GM23338 (cell line): ENCODE data around the gene FAM204A.

Experiments used
- CREB1 ChIP-seq: fragments of 250-450 bp; sonication (Bioruptor Pico); IDR thresholded peaks from 2 replicates; pipeline ENCODE4 v1.5.0; 2020; ENCODE audit warnings: low read depth, mild to moderate bottlenecking, moderate library complexity
- CTCF ChIP-seq, 2 experiments: fragments of 200-600 bp in 1 of 2; sonication (generic) in 1 of 2; conservative IDR thresholded peaks; 2 replicates each; pipeline versions ENCODE4 v1.5.1 to v1.6.1; 2016 to 2017; ENCODE audit warnings: antibody characterized with exemption in 2 of 2, low read depth in 2 of 2, mild to moderate bottlenecking in 2 of 2, moderate library complexity in 1 of 2
- ETS1 ChIP-seq: IDR thresholded peaks from 2 replicates; pipeline ENCODE4 v1.6.1; 2016; ENCODE audit warnings: antibody characterized with exemption
- EZH2 ChIP-seq: fragments of 200-600 bp; sonication (generic); IDR thresholded peaks from one replicate; pipeline ENCODE4 v1.8.0; 2017; ENCODE audit warnings: antibody characterized with exemption, mild to moderate bottlenecking, low read depth; ENCODE audit not compliant: unreplicated experiment
- EZH2phosphoT487 ChIP-seq: fragments of 200-600 bp; sonication (generic); IDR thresholded peaks from one replicate; pipeline ENCODE4 v1.8.1; 2018; ENCODE audit warnings: antibody characterized with exemption; ENCODE audit not compliant: unreplicated experiment
- JUNB ChIP-seq: IDR thresholded peaks from one replicate; pipeline ENCODE4 v1.6.1; 2016; ENCODE audit warnings: antibody characterized with exemption; ENCODE audit not compliant: unreplicated experiment
- POLR2AphosphoS5 ChIP-seq: IDR thresholded peaks from 2 replicates; pipeline ENCODE4 v1.6.1; 2016; ENCODE audit warnings: antibody characterized with exemption, low read depth
- REST ChIP-seq: IDR thresholded peaks from one replicate; pipeline ENCODE4 v1.6.1; 2018; ENCODE audit warnings: antibody characterized with exemption; ENCODE audit not compliant: unreplicated experiment
- ZNF331 ChIP-seq: fragments of 250-450 bp; sonication (Bioruptor Pico); IDR thresholded peaks from 2 replicates; pipeline ENCODE4 v1.5.0; 2020; ENCODE audit warnings: low read depth, mild to moderate bottlenecking, moderate library complexity
- ZNF462 ChIP-seq: fragments of 250-450 bp; sonication (Bioruptor Pico); IDR thresholded peaks from 2 replicates; pipeline ENCODE4 v1.5.0; 2020; ENCODE audit warnings: mild to moderate bottlenecking, moderate library complexity

GRCh38 chr10:118300320-118300719 lies 41.8 kb downstream of the FAM204A start:
- TF ChIP-seq CTCF (conservative IDR thresholded peaks at IDR 0.05; ENCODE audit: low read depth in 2 of 2) = no peak
- no peak for TF ChIP-seq EZH2
- TF ChIP-seq POLR2AphosphoS5 = no peak
- no peak for TF ChIP-seq ETS1
- no peak for TF ChIP-seq JUNB
- no peak for TF ChIP-seq CREB1
- no peak for TF ChIP-seq EZH2phosphoT487
- no peak for TF ChIP-seq ZNF331 (CRISPR knock-in tag)
- TF ChIP-seq ZNF462 (CRISPR knock-in tag) = no peak
- TF ChIP-seq REST = no peak
